ENCODE measurements around the gene CDK5RAP2.

Gene CDK5RAP2

DNA sequence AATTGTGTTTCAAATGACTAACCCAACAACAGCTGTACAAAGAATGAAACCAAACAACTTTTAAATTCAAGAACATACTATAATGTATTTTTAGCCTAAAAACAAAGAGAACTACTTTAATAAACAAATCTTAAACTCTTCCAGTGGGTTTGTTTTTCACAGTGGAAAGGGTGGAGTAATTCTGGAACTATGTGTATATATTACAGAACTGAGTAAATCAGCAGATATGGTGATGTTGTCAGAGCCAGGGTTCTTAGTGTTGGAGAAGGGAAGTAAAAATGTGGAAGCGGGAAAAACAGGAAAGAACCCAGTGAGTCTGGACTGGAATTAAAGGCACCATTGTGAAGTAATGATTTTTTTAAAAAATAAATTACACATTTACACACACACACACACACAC lies 144.9 kb downstream of the CDK5RAP2 start:
- no peak overlapping the region for H3K9ac ChIP-seq (ENCODE audit: low read length)
- H3K4me3 ChIP-seq (ENCODE audit: low read depth, low read length): no peak overlapping the region
- H3K27ac ChIP-seq (ENCODE audit: low read depth, low read length): no peak overlapping the region
- no peaks in the 10 kb centered on the region for H3K9me3 ChIP-seq (ENCODE audit: control insufficient read depth, insufficient read depth, low read depth, low read length)
- H3K27me3 ChIP-seq (ENCODE audit: control insufficient read depth, insufficient read depth, low read length): no peaks in the 10 kb centered on the region
- H3K36me3 ChIP-seq (ENCODE audit: control insufficient read depth, insufficient read depth, low read length): peaks cover 64% of the 10 kb centered on the region
- no peaks in the 10 kb centered on the region for H3K4me1 ChIP-seq (ENCODE audit: control insufficient read depth, insufficient read depth, low read length)

DNA sequence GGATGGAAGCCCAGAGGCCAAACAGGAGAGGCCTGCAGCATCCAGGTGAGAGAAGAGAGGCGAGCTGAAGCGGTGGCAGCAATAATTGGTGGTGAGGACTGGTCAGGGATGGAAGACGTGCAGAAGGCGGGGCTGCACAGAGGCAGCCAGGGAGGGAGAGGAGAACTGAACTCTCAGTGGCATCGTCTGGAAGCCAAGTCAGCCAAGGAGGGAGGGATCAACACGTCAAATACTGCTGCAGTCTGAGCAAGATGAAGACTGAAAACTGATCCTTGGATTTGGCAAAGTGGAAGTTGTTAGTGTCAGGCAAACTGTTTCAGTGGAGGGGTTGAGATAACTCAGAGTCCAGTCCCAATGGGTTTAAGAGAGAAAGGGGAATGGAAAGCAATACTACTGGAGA lies 145.4 kb downstream of the CDK5RAP2 start:
- Histone ChIP-seq H3K4me3 (ENCODE audit: low read depth, low read length) (no peak overlapping the region), H3K4me1 (ENCODE audit: control insufficient read depth, insufficient read depth, low read length) (no peaks in the 10 kb centered on the region), H3K27ac (ENCODE audit: low read depth, low read length) (no peak overlapping the region)

DNA sequence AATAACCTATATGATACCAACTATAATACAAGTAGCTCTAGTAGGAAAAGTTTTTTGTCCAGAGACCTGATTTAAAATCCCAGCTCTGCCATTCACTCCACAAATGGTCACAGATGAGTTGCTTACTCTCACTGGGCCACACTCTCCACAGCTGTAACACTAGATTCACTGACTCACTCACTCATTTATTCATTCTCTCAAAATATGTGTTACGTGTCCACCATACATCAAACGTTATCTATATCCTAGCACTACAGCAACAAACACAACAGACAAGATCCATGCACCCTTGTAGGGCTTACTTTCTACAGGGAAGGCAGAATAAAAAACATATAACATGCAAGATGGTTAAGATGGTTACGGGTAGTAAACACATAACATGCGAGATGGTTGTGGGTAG lies 146.3 kb downstream of the CDK5RAP2 start:
- no peaks in the 10 kb centered on the region for H3K4me1 ChIP-seq (ENCODE audit: control insufficient read depth, insufficient read depth, low read length)
- peaks cover 51% of the 10 kb centered on the region for H3K36me3 ChIP-seq (ENCODE audit: control insufficient read depth, insufficient read depth, low read length)

More for the DNA sequence above, 145.4 kb downstream of the CDK5RAP2 start:
- H3K27me3 ChIP-seq (ENCODE audit: control insufficient read depth, insufficient read depth, low read length): no peaks in the 10 kb centered on the region
- H3K9ac ChIP-seq (ENCODE audit: low read length): no peak overlapping the region
- H3K36me3 ChIP-seq (ENCODE audit: control insufficient read depth, insufficient read depth, low read length): peaks cover 59% of the 10 kb centered on the region
- no peaks in the 10 kb centered on the region for H3K9me3 ChIP-seq (ENCODE audit: control insufficient read depth, insufficient read depth, low read depth, low read length)

DNA sequence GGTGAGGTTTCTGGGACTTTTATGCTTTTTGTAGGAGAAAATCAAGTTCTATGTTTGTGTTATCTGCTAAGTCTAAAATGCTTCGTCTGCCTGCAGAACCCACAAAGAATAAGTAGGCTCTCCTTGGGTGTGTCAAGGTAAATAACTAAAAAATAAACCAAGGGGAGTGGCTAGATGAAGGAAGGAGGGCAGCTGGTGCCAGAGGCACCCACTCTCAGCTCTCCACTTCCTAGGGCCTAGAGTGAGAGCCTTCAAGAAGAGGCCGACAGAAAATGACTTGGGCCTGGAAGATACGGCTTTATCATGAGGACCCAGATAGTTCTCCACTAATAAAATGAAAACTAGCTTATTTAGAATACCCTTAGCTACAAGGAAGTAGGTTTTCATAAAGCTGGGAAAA lies 147.4 kb downstream of the CDK5RAP2 start:
- H3K27me3 ChIP-seq (ENCODE audit: control insufficient read depth, insufficient read depth, low read length): no peaks in the 10 kb centered on the region
- no peaks in the 10 kb centered on the region for H3K9me3 ChIP-seq (ENCODE audit: control insufficient read depth, insufficient read depth, low read depth, low read length)
- no peak overlapping the region for H3K27ac ChIP-seq (ENCODE audit: low read depth, low read length)
- H3K36me3 ChIP-seq (ENCODE audit: control insufficient read depth, insufficient read depth, low read length): peaks cover 41% of the 10 kb centered on the region
- no peak overlapping the region for H3K9ac ChIP-seq (ENCODE audit: low read length)
- H3K4me3 ChIP-seq (ENCODE audit: low read depth, low read length): no peak overlapping the region
- H3K4me1 ChIP-seq (ENCODE audit: control insufficient read depth, insufficient read depth, low read length): no peaks in the 10 kb centered on the region

More for the DNA sequence above, 146.3 kb downstream of the CDK5RAP2 start:
- H3K27me3 ChIP-seq (ENCODE audit: control insufficient read depth, insufficient read depth, low read length): no peaks in the 10 kb centered on the region
- H3K9ac ChIP-seq (ENCODE audit: low read length): no peak overlapping the region
- no peak overlapping the region for H3K27ac ChIP-seq (ENCODE audit: low read depth, low read length)
- no peaks in the 10 kb centered on the region for H3K9me3 ChIP-seq (ENCODE audit: control insufficient read depth, insufficient read depth, low read depth, low read length)
- no peak overlapping the region for H3K4me3 ChIP-seq (ENCODE audit: low read depth, low read length)

DNA sequence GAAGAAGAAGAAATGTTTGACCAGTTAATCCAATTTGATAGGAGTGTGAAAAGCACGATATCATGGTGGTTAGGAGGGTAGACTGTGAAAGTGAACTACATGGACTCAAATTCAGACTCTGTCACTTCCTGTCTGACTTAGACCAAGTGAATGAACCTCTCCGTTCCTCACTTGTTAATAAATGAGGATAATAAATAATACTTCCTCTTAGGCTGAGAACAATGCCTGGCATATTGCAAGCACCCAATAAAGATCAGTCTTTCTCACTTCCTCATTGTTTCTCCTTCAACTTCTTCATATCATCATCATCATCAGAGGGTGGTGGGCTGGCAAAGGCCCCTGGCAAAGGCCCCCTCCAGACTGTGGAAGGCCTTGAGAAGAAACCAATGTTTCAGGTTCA lies 148.7 kb downstream of the CDK5RAP2 start:
- H3K4me3 ChIP-seq (ENCODE audit: low read depth, low read length): no peak overlapping the region

DNA sequence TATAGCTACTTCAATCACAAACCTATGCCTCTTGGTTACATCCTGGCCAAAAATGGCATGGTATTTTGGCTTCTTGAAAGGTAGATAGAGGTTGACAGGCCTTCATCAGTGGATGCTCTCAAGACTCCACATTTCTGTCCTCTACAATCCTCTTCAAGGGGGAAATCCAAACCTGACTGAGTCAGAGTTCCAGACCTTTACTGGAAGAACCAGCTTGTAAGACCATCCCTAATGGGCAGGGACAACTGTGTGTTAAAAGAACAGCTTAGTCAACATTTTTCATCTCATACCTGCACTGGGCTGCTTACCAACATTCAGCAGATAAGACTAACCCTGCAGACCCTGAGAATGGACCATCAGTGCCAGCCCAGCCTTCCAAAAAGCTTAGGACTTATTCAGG lies 155.7 kb downstream of the CDK5RAP2 start:
- Histone ChIP-seq H3K27me3 (ENCODE audit: control insufficient read depth, insufficient read depth, low read length) (no peaks in the 10 kb centered on the region), H3K27ac (ENCODE audit: low read depth, low read length) (no peak overlapping the region), H3K4me1 (ENCODE audit: control insufficient read depth, insufficient read depth, low read length) (no peaks in the 10 kb centered on the region), H3K9ac (ENCODE audit: low read length) (no peak overlapping the region), H3K36me3 (ENCODE audit: control insufficient read depth, insufficient read depth, low read length) (peaks cover 36% of the 10 kb centered on the region), H3K4me3 (ENCODE audit: low read depth, low read length) (no peak overlapping the region), H3K9me3 (ENCODE audit: control insufficient read depth, insufficient read depth, low read depth, low read length) (no peaks in the 10 kb centered on the region)

More for the DNA sequence above, 148.7 kb downstream of the CDK5RAP2 start:
- Histone ChIP-seq H3K9ac (ENCODE audit: low read length) (no peak overlapping the region), H3K27ac (ENCODE audit: low read depth, low read length) (no peak overlapping the region), H3K4me1 (ENCODE audit: control insufficient read depth, insufficient read depth, low read length) (no peaks in the 10 kb centered on the region), H3K36me3 (ENCODE audit: control insufficient read depth, insufficient read depth, low read length) (peaks cover 36% of the 10 kb centered on the region), H3K9me3 (ENCODE audit: control insufficient read depth, insufficient read depth, low read depth, low read length) (no peaks in the 10 kb centered on the region), H3K27me3 (ENCODE audit: control insufficient read depth, insufficient read depth, low read length) (no peaks in the 10 kb centered on the region)

DNA sequence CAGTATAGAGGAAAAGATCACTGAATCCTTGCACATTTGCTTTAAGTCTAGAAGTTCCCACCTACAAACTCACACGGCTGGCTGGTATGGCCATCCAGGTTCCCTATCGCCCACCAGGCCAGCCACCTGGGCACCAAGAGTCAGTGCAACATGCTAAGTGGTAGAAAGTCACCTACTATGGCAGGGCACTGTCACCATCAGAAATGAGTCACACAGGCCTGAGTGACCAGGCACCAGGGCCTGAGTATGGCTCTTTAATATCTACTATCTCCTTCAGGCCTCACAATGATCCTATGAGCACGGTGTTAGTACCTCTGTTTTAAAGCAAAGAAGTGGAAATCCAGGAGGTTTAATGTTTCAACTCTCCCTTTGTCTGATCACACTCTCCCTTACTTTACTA lies 156.2 kb downstream of the CDK5RAP2 start:
- H3K9ac ChIP-seq (ENCODE audit: low read length): no peak overlapping the region
- no peak overlapping the region for H3K27ac ChIP-seq (ENCODE audit: low read depth, low read length)
- no peaks in the 10 kb centered on the region for H3K9me3 ChIP-seq (ENCODE audit: control insufficient read depth, insufficient read depth, low read depth, low read length)
- peaks cover 40% of the 10 kb centered on the region for H3K36me3 ChIP-seq (ENCODE audit: control insufficient read depth, insufficient read depth, low read length)
- no peak overlapping the region for H3K4me3 ChIP-seq (ENCODE audit: low read depth, low read length)
- H3K4me1 ChIP-seq (ENCODE audit: control insufficient read depth, insufficient read depth, low read length): no peaks in the 10 kb centered on the region
- H3K27me3 ChIP-seq (ENCODE audit: control insufficient read depth, insufficient read depth, low read length): no peaks in the 10 kb centered on the region

DNA sequence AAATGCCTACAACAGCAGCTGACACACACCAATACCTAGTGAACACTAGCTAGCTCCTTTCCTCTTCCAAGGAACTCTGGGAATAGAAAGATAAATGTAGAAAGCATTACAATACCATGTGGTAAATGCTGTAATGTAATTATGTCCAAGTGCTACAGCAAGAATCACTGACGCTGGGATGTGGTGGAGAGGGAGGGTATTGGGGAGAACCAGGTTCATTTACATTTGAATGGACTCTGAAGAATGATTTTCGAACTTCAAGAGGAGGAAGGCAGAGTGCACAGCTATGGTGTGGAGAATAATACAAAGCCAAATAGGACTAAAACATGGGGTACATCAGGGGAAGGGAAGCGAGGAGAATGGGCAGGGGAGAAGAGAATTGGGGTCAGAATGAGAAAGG lies 158.0 kb downstream of the CDK5RAP2 start:
- Histone ChIP-seq H3K9me3 (ENCODE audit: control insufficient read depth, insufficient read depth, low read depth, low read length) (no peaks in the 10 kb centered on the region), H3K4me3 (ENCODE audit: low read depth, low read length) (no peak overlapping the region), H3K36me3 (ENCODE audit: control insufficient read depth, insufficient read depth, low read length) (peaks cover 46% of the 10 kb centered on the region), H3K27me3 (ENCODE audit: control insufficient read depth, insufficient read depth, low read length) (no peaks in the 10 kb centered on the region), H3K27ac (ENCODE audit: low read depth, low read length) (no peak overlapping the region), H3K9ac (ENCODE audit: low read length) (no peak overlapping the region), H3K4me1 (ENCODE audit: control insufficient read depth, insufficient read depth, low read length) (peaks cover 5% of the 10 kb centered on the region)

DNA sequence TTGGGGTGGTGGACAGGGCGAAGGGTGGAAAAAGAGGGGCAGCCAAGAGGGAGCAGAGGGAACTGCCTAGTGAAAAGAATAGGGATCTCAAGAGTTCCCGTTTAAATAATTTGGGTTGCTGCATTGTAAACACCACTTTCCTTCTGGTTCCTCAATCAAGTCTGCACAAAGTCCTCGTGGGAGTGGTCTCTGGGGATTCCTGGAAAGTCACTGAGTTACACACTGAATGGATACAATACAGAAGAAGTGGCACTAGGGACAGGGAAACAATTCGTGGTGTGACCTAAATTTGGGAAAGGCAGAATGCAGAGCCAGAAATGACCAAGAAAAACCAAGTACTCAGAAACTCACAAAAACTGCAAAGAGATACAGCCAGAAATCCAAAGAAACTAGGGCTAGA lies 161.7 kb downstream of the CDK5RAP2 start:
- Histone ChIP-seq H3K27me3 (ENCODE audit: control insufficient read depth, insufficient read depth, low read length) (no peaks in the 10 kb centered on the region), H3K27ac (ENCODE audit: low read depth, low read length) (no peak overlapping the region), H3K4me3 (ENCODE audit: low read depth, low read length) (no peak overlapping the region), H3K36me3 (ENCODE audit: control insufficient read depth, insufficient read depth, low read length) (peaks cover 35% of the 10 kb centered on the region), H3K9ac (ENCODE audit: low read length) (no peak overlapping the region), H3K9me3 (ENCODE audit: control insufficient read depth, insufficient read depth, low read depth, low read length) (no peaks in the 10 kb centered on the region), H3K4me1 (ENCODE audit: control insufficient read depth, insufficient read depth, low read length) (peaks cover 36% of the 10 kb centered on the region)

DNA sequence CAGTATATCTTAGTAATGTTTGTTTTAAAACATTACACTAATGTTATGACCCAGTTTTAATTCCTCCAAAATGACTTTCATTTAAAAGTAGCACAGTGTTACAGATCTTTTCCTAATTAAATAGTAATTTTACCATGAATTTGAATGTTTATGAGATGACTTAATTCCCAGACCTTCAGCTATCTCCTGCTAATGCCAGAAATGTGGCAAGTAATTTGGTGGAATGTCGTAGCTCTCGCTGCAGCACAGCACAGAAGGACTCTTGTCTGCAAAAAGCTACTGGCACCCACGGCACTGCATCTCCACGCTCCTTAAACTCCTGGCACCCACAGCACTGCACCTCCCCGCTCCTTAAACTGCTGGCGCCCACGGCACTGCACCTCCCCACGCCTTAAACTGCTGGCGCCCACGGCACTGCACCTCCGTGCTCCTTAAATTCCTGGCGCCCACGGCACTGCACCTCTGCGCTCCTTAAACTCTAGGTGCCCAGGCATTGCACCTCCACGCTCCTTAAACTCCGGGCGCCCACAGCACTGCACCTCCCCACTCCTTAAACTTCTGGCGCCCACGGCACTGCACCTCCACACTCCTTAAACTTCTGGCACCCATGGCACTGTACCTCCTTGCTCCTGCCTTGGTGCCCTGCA lies 163.1 kb downstream of the CDK5RAP2 start:
- H3K27me3 ChIP-seq (ENCODE audit: control insufficient read depth, insufficient read depth, low read length): no peaks in the 10 kb centered on the region
- H3K36me3 ChIP-seq (ENCODE audit: control insufficient read depth, insufficient read depth, low read length): peaks cover 35% of the 10 kb centered on the region
- no peaks in the 10 kb centered on the region for H3K9me3 ChIP-seq (ENCODE audit: control insufficient read depth, insufficient read depth, low read depth, low read length)
- no peak overlapping the region for H3K4me3 ChIP-seq (ENCODE audit: low read depth, low read length)
- peaks cover 50% of the 10 kb centered on the region for H3K4me1 ChIP-seq (ENCODE audit: control insufficient read depth, insufficient read depth, low read length)
- no peak overlapping the region for H3K9ac ChIP-seq (ENCODE audit: low read length)
- no peak overlapping the region for H3K27ac ChIP-seq (ENCODE audit: low read depth, low read length)

DNA sequence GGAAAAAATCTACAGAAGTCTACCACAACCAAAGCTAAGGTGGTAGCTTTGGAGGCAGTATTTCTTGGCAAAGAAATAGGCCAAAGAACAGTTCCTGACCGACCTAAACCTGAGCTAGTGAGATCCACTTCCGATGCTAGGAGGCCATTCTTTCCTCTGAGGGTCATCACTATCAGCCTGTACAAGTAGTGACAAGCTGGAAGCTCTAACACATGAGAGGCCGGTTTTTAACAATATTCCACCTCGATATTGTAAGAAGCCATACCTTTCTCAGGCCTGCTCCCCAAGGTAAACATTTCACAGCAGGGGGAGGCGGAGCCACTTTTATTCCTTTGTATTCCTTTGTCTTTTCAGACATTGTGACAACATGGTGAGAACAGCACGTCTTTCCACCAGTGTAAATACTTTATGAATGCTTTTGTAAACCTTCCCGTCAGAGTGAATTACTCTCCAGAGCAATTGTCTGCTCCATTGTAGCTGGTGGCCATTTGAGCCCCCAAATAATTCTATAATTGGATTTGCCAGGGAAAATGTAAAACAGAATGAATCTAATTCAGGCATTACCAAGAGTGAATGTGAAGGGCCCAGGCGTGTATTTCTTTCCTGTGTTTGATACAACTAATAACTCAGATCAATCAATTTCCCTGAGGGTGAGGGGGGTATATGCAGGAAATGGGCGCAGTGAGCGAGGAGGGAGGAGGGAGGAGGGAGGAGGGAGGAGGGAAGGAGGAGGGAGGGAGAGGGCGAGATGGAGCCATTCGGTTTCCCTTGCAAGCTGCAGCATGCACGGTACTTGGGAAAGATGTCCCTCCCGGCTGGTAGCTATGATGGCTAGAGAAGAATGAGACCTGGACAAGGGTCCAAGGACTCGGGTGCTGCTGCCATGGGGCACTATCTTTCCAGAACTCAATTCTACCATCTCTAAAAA lies 166.6 kb downstream of the CDK5RAP2 start:
- H3K4me1 ChIP-seq (ENCODE audit: control insufficient read depth, insufficient read depth, low read length): peaks cover 53% of the 10 kb centered on the region
- peaks cover 35% of the 10 kb centered on the region for H3K36me3 ChIP-seq (ENCODE audit: control insufficient read depth, insufficient read depth, low read length)
- peak overlapping the region; percentile 63; the same call in 1 of the 2 replicates for H3K27ac ChIP-seq (ENCODE audit: low read depth, low read length)
- no peaks in the 10 kb centered on the region for H3K9me3 ChIP-seq (ENCODE audit: control insufficient read depth, insufficient read depth, low read depth, low read length)
- no peak overlapping the region for H3K4me3 ChIP-seq (ENCODE audit: low read depth, low read length)
- peak overlapping the region; percentile 36 for H3K9ac ChIP-seq (ENCODE audit: low read length)
- H3K27me3 ChIP-seq (ENCODE audit: control insufficient read depth, insufficient read depth, low read length): no peaks in the 10 kb centered on the region

All from HUES6 (cell line).